AG10803 (cell line): ENCODE measurements around the gene CD300LB.
"Not testable (repeated sequence)": the region's sequence is repeated elsewhere in the genome, so short reads cannot be mapped to it uniquely, and the experiment has no call there.

Experiments
- DNase-seq: peaks from one replicate; pipeline ENCODE4 v3.0.0; 2010; ENCODE audit warnings: low read depth
- H3K4me3 ChIP-seq: 2 replicates; pipeline ENCODE4 v1.5.1; 2011; ENCODE audit warnings: mild to moderate bottlenecking, low read length, control low read depth
- TF ChIP-seq, protein P1 (sequence below): conservative IDR thresholded peaks from 2 replicates; pipeline ENCODE4 v1.5.1; 2011; ENCODE audit warnings: mild to moderate bottlenecking, low read length, control low read depth, inconsistent platforms

The CD300LB gene

DNA sequence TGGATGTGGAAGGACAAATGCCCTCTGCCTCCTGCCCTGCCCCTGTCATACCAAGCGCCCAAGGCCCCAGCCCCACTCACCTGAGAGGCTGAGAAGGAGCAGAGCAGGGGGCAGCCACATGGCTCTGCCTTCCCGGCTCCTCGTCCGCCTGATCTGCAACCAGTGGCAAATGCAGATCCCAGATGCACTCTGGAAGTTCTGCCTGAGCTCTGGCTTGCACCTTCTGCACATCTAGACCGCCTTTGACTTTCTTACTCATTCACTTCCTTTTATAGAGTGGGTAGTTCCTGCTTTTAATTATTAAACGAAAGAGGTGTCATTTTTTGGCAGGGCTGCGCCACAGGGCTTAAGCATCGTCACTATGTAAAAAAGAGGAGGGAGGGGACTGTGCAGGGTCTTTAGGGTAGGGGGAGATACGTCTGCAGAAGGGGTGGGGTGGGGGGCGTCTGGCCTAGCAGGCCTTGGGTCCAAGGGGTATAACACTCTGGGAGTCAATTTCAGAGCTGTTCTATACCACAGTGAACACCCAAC is at the start of gene CD300LB:
Gene CD300LB (minus strand): TSS at position 245 of the 531 bp plus-strand sequence. CDS start 125 bp downstream, at position 120.
- no peak within 1 kb of the TSS for H3K4me3 ChIP-seq
- TF ChIP-seq, protein P1, sequence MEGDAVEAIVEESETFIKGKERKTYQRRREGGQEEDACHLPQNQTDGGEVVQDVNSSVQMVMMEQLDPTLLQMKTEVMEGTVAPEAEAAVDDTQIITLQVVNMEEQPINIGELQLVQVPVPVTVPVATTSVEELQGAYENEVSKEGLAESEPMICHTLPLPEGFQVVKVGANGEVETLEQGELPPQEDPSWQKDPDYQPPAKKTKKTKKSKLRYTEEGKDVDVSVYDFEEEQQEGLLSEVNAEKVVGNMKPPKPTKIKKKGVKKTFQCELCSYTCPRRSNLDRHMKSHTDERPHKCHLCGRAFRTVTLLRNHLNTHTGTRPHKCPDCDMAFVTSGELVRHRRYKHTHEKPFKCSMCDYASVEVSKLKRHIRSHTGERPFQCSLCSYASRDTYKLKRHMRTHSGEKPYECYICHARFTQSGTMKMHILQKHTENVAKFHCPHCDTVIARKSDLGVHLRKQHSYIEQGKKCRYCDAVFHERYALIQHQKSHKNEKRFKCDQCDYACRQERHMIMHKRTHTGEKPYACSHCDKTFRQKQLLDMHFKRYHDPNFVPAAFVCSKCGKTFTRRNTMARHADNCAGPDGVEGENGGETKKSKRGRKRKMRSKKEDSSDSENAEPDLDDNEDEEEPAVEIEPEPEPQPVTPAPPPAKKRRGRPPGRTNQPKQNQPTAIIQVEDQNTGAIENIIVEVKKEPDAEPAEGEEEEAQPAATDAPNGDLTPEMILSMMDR = no peak
- no peak for DNase-seq

- H3K4me3 ChIP-seq = no peak overlapping the region
- TF ChIP-seq, protein P1 = no peak
- no peak for DNase-seq
These were observed 48.6 kb upstream of the CD300LB start for GRCh38 chr17:74579900-74580299.

DNA sequence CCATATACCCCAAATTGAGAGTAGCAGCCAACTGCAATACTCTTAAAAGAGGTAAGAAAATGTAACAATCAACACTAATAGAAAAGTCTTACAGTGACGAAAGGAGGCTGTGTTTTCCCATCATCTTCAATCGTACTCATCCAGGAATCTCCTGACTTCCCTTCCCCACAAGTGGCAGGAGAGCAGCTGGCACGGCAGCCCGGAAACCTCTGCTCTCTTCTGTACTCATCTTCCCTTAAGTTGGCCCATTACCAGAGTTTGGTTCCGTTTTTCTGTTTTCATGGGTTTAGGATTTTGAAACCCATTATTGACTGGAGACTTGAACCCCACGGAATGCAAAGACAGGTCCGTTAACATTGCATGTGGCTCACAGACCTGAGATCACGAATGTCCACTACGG is 47.7 kb upstream of the CD300LB start:
- H3K4me3 ChIP-seq = no peak overlapping the region
- TF ChIP-seq, protein P1 = no peak
- DNase-seq = no peak

GRCh38 chr17:74574489-74575142 is 43.3 kb upstream of the CD300LB start:
- H3K4me3 ChIP-seq = no peak overlapping the region
- DNase-seq = no peak
- TF ChIP-seq, protein P1 = no peak

- DNase-seq, H3K4me3 ChIP-seq: not testable (repeated sequence)
These were observed 42.4 kb upstream of the CD300LB start for GRCh38 chr17:74573635-74574034.

- no peak for DNase-seq
- H3K4me3 ChIP-seq = no peak overlapping the region
- TF ChIP-seq, protein P1 = no peak
These were observed 41.9 kb upstream of the CD300LB start for GRCh38 chr17:74573169-74573568.

DNA sequence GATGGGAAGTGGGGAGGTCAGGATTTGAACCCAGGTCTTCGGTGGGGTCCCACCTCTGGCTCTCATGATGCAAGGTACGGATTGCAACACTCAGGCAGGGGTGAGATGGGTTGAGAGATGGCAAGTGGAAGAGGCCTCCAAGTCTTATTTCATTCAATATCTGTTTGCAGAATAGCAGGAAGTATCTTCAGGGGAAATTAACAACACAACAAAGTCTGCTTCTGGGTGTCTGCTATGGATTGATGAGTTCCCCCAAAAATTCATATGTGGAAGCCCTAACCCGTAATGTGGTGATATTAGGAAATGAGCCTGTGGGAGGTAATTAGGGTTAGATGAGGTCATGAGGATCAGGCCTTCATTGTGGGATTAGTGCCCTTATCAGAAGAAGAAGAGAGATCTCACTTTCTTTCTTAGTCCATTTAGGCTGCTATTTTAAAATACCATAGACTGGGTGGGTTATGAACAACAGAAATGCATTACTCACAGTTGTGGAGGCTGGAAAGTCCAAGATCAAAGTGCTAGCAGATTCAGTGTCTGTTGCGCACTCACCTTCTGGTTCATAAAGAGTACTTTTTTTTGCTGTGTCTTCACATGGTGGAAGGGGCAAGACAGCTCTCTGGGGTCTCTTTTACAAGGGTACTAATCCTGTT is 40.5 kb upstream of the CD300LB start:
- H3K4me3 ChIP-seq = no peak overlapping the region
- no peak for DNase-seq
- TF ChIP-seq, protein P1 = no peak
